MCF 10A (cell line): ENCODE results near the gene RNF183. TPM values are rescaled to one million over a fixed set of nuclear protein-coding genes. Genes with fewer than 3 reads are reported as not detected.
"Not testable (repeated sequence)": the region's sequence is repeated elsewhere in the genome, so short reads cannot be mapped to it uniquely, and the experiment has no call there.

Experiments used
- BruUV-seq: library from RNA; stranded (reverse); fragments of 400-500 nt; replicated peaks from 2 replicates; lab custom pipeline; 2021; lab: Mats Ljungman, UMichigan
- CTCF ChIA-PET: fragments of 300-600 bp; sonication (Branson Sonifier 250); formaldehyde crosslinking; extraction: SDS; loops from one replicate; lab custom pipeline; 2021; ENCODE audit warnings: antibody characterized with exemption, inconsistent platforms; lab: Yijun Ruan, JAX
- POLR2A ChIA-PET: fragments of 300-600, 350-650 bp; sonication (Branson Sonifier 250); formaldehyde crosslinking; extraction: SDS; loops from one replicate; lab custom pipeline; 2020; ENCODE audit warnings: antibody characterized with exemption, inconsistent platforms; lab: Yijun Ruan, JAX
- DNase-seq: peaks from one replicate; pipeline ENCODE4 v3.0.0-alpha.2; 2018; ENCODE audit not compliant: unreplicated experiment
- H3K27ac Mint-ChIP-seq: one replicate; pipeline ENCODE4 v1.8.0; 2022; ENCODE audit warnings: mild to moderate bottlenecking, low read depth, mixed read lengths; ENCODE audit not compliant: unreplicated experiment
- H3K27me3 Mint-ChIP-seq: one replicate; pipeline ENCODE4 v1.8.0; 2022; ENCODE audit warnings: mixed read lengths; ENCODE audit not compliant: insufficient read depth, unreplicated experiment
- H3K36me3 Mint-ChIP-seq: one replicate; pipeline ENCODE4 v1.8.0; 2022; ENCODE audit warnings: mild to moderate bottlenecking, moderate library complexity, mixed read lengths; ENCODE audit not compliant: insufficient read depth, unreplicated experiment
- H3K4me1 Mint-ChIP-seq: one replicate; pipeline ENCODE4 v1.8.0; 2022; ENCODE audit warnings: mixed read lengths; ENCODE audit not compliant: insufficient read depth, unreplicated experiment
- H3K4me3 Mint-ChIP-seq: one replicate; pipeline ENCODE4 v1.8.0; 2022; ENCODE audit warnings: mild to moderate bottlenecking, moderate library complexity, mixed read lengths; ENCODE audit not compliant: unreplicated experiment
- H3K9me3 Mint-ChIP-seq: one replicate; pipeline ENCODE4 v1.8.0; 2022; ENCODE audit warnings: mixed read lengths; ENCODE audit not compliant: unreplicated experiment
- CTCF ChIP-seq: fragments of 200-600 bp; IDR thresholded peaks from one replicate; pipeline ENCODE4 v1.8.0; 2022; ENCODE audit warnings: antibody characterized with exemption, mild to moderate bottlenecking; ENCODE audit not compliant: unreplicated experiment
- intact Hi-C: fragments of 100-400 bp; cut with micrococcal nuclease; formaldehyde crosslinking; loops from 2 replicates; pipeline ENCODE4 v1.14.1; 2022
- total RNA-seq: library from RNA; stranded (reverse); gene quantifications from 2 replicates; pipeline ENCODE4 v1.2.3, GENCODE V29; 2022

RNF183 gene
- total RNA-seq, 1 experiment from 2014 or later = not detected

- no peak overlapping the region for H3K4me3 Mint-ChIP-seq
- CTCF ChIA-PET = no interaction called here
- H3K4me1 Mint-ChIP-seq = no peaks in the 10 kb centered on the region
- no peak overlapping the region for H3K27ac Mint-ChIP-seq
- BruUV-seq = no TSS peak
- no peak for TF ChIP-seq CTCF
- H3K9me3 Mint-ChIP-seq = no peaks in the 10 kb centered on the region
- POLR2A ChIA-PET = interaction anchor here (0.7 to 3.7 kb wide), 3 partner anchors 12 to 1225 kb away, joined by 3 to 12 read pairs (median 4); partner anchors contain the start of genes CDC26 and PRPF4
- intact Hi-C loops = no loop called here
- peaks cover 43% of the 10 kb centered on the region for H3K36me3 Mint-ChIP-seq
- H3K27me3 Mint-ChIP-seq = no peaks in the 10 kb centered on the region
- no peak for DNase-seq
These were observed 48.2 kb downstream of the RNF183 start for GRCh38 chr9:113254991-113255390.

DNA sequence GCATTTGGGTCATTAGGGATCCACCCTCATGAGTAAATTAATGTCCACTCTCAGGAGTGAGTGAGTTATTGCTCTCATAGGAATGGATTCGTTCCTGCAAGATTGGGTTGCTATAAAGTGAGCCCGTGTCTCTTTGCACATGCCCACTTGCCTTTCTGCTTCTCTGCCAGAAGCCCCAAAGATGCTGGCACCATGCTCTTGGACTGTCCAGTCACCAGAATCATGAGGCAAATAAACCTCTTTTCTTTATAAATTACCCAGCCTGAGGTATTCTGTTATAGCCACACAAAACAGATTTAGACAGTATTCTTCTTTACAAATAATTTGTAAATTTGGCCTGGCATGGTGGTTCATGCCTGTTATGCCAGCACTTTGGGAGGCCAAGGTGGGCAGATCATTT lies 52.4 kb downstream of the RNF183 start:
- CTCF ChIA-PET = no interaction called here
- Mint-ChIP-seq H3K4me3 (no peak overlapping the region), H3K4me1 (no peaks in the 10 kb centered on the region), H3K36me3 (peaks cover 15% of the 10 kb centered on the region), H3K27ac (no peak overlapping the region), H3K27me3 (no peaks in the 10 kb centered on the region), H3K9me3 (no peaks in the 10 kb centered on the region)
- intact Hi-C loops = no loop called here
- TF ChIP-seq CTCF = no peak
- POLR2A ChIA-PET = interaction anchor here (0.6 kb wide), 1 partner anchor 388 kb away, joined by 3 read pairs; no protein-coding TSS in a partner anchor
- BruUV-seq = no TSS peak
- DNase-seq = no peak

DNA sequence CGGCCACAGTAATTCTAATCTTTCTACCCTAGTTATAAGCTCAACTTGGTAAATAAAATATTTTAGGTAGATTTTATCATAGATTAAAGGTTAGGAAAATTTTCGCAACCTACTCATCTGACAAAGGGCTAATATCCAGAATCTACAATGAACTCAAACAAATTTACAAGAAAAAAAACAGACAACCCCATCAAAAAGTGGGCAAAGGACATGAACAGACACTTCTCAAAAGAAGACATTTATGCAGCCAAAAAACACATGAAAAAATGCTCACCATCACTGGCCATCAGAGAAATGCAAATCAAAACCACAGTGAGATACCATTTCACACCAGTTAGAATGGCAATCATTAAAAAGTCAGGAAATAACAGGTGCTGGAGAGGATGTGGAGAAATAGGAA lies 53.5 kb downstream of the RNF183 start:
- H3K27me3 Mint-ChIP-seq, H3K9me3 Mint-ChIP-seq, H3K4me3 Mint-ChIP-seq, H3K27ac Mint-ChIP-seq, CTCF ChIA-PET, POLR2A ChIA-PET, DNase-seq, intact Hi-C loops, H3K4me1 Mint-ChIP-seq, BruUV-seq: not testable (repeated sequence)
- H3K36me3 Mint-ChIP-seq = peaks cover 15% of the 10 kb centered on the region

GRCh38 chr9:113247640-113248039 lies 55.5 kb downstream of the RNF183 start:
- no peak overlapping the region for H3K27ac Mint-ChIP-seq
- POLR2A ChIA-PET = interaction anchor here (1.8 kb wide), 1 partner anchor 15 kb away, joined by 3 read pairs; no protein-coding TSS in a partner anchor
- DNase-seq = peak; percentile 7
- no peak overlapping the region for H3K4me3 Mint-ChIP-seq
- intact Hi-C loops = no loop called here
- no TSS peak for BruUV-seq
- CTCF ChIA-PET = interaction anchor here (0.7 to 1.4 kb wide), 2 partner anchors 27 to 1303 kb away, joined by 3 to 4 read pairs; partner anchors contain the start of gene CDC26
- no peaks in the 10 kb centered on the region for H3K4me1 Mint-ChIP-seq
- H3K27me3 Mint-ChIP-seq = no peaks in the 10 kb centered on the region
- peaks cover 15% of the 10 kb centered on the region for H3K36me3 Mint-ChIP-seq
- TF ChIP-seq CTCF = no peak
- H3K9me3 Mint-ChIP-seq = no peaks in the 10 kb centered on the region

Other genes with a start within 250 kb of the RNF183 start
- 3.5 and 4.0 TPM in 2 replicates for gene ZFP37, start 246.7 kb downstream of the RNF183 start, total RNA-seq
- 14.9 and 16.1 TPM in 2 replicates for gene SLC31A2, start 152.4 kb downstream of the RNF183 start, total RNA-seq
- gene FKBP15, start 82.1 kb downstream of the RNF183 start, total RNA-seq = 32.2 and 32.6 TPM in 2 replicates
- 56.3 and 69.4 TPM in 2 replicates for gene SLC31A1, start 81.8 kb downstream of the RNF183 start, total RNA-seq
- 51.6 and 64.8 TPM in 2 replicates for gene CDC26, start 27.8 kb downstream of the RNF183 start, total RNA-seq
- gene PRPF4, start 27.7 kb downstream of the RNF183 start, total RNA-seq = 35.6 and 37.3 TPM in 2 replicates
- gene WDR31, start 36.9 kb upstream of the RNF183 start, total RNA-seq = 2.3 and 2.9 TPM in 2 replicates
- 0.17 and 0.21 TPM in 2 replicates for gene BSPRY, start 46.2 kb upstream of the RNF183 start, total RNA-seq
- 10.1 and 11.5 TPM in 2 replicates for gene HDHD3, start 73.6 kb upstream of the RNF183 start, total RNA-seq
- 6.6 and 7.8 TPM in 2 replicates for gene ALAD, start 97.9 kb upstream of the RNF183 start, total RNA-seq
- gene POLE3, start 107.3 kb upstream of the RNF183 start, total RNA-seq = 51.8 and 54.0 TPM in 2 replicates
- 0.84 and 1.1 TPM in 2 replicates for gene C9orf43, start 107.4 kb upstream of the RNF183 start, total RNA-seq
- 32.1 and 34.8 TPM in 2 replicates for gene RGS3, start 160.4 kb upstream of the RNF183 start, total RNA-seq